SK-N-SH (cell line): ENCODE results near the gene SLC34A3.

Experiments used
- CHD2 ChIP-seq: fragments of 150-350 bp; IDR thresholded peaks from 2 replicates; pipeline ENCODE4 v1.6.1; 2018; ENCODE audit warnings: low read length; ENCODE audit not compliant: partially characterized antibody
- CTCF ChIP-seq: fragments of 200-600 bp; sonication (generic); IDR thresholded peaks from 2 replicates; pipeline ENCODE4 v1.6.1; 2017; ENCODE audit warnings: antibody characterized with exemption, mild to moderate bottlenecking, moderate library complexity
- FOXM1 ChIP-seq: IDR thresholded peaks from 2 replicates; pipeline ENCODE4 v1.4.0; 2012; ENCODE audit warnings: low read depth, mild to moderate bottlenecking
- NRF1 ChIP-seq: IDR thresholded peaks from 2 replicates; pipeline ENCODE4 v1.6.1; 2012; ENCODE audit warnings: low read depth, mild to moderate bottlenecking, low read length
- POLR2AphosphoS5 ChIP-seq: IDR thresholded peaks from 2 replicates; pipeline ENCODE4 v1.6.1; 2012; ENCODE audit warnings: low read depth, low read length
- RFX5 ChIP-seq: IDR thresholded peaks from 2 replicates; pipeline ENCODE4 v1.6.1; 2012; ENCODE audit warnings: mild to moderate bottlenecking, improper control_type of control experiment, low read length
- TAF1 ChIP-seq: IDR thresholded peaks from 2 replicates; pipeline ENCODE4 v1.6.1; 2012; ENCODE audit warnings: low read depth, mild to moderate bottlenecking, low read length, moderate library complexity, borderline replicate concordance
- USF2 ChIP-seq: fragments of 150-350 bp; IDR thresholded peaks from 2 replicates; pipeline ENCODE4 v1.6.1; 2017; ENCODE audit warnings: antibody characterized with exemption, low read length, low read depth, borderline replicate concordance

- TF ChIP-seq CTCF: no peak
- TF ChIP-seq USF2: no peak
- TF ChIP-seq POLR2AphosphoS5: no peak
- TF ChIP-seq RFX5: no peak
- no peak for TF ChIP-seq NRF1
- no peak for TF ChIP-seq CHD2
- no peak for TF ChIP-seq FOXM1
- TF ChIP-seq TAF1: no peak
Observed at GRCh38 chr9:137263506-137263905, 32.8 kb downstream of the SLC34A3 start.
